GM19372 (cell line): Measurements from ENCODE around the gene ABHD17A.
A peak's percentile ranks its signal among the peaks of the same experiment; 100 is the strongest.

ENCODE experiments used
- ATAC-seq: cut with Tn5 transposase; IDR thresholded peaks from one replicate; pipeline ENCODE4 v1.9.1; 2021; ENCODE audit warnings: mild to moderate bottlenecking, low read depth, moderate library complexity; ENCODE audit not compliant: unreplicated experiment

ABHD17A gene

DNA sequence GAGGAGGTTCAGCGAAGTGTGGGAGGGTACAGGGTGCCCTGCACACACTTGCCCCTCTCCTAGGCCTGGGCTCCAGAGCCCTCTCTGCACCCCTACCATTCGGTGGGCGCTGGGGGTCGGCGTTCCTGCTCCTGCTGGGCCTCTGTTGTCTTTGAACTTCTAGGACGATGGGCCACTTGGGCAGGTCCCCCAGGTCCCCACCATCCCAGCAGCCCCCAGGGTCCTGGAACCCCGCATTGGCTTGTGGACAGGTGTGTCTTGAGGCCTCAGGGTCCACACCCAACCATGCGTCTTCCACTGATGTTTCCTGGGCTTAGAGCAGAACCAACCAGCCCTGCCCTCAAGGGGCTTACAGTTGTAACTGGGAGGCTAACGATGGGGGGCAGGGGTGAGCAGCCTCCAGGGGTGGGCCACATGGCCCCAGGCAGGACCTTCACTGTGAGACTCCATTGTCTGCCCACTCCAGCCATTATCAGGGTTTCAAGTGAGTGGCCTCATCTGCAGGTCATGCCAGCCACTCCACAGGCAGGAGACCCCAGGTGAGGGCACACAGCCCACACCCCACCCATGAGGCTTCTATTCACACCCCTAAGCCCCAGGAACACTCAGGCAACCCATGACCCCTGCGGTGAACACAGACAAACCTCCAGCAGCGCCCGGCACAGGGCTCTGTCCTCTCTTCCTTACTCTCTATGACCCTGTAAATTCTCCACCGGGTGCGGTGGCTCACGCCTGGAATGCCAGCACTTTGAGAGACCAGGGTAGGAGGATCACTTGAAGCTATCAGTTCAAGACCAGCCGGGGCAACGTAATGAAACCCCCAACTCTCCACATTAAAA, 19.9 kb downstream of the ABHD17A start:
- no peak for ATAC-seq

DNA sequence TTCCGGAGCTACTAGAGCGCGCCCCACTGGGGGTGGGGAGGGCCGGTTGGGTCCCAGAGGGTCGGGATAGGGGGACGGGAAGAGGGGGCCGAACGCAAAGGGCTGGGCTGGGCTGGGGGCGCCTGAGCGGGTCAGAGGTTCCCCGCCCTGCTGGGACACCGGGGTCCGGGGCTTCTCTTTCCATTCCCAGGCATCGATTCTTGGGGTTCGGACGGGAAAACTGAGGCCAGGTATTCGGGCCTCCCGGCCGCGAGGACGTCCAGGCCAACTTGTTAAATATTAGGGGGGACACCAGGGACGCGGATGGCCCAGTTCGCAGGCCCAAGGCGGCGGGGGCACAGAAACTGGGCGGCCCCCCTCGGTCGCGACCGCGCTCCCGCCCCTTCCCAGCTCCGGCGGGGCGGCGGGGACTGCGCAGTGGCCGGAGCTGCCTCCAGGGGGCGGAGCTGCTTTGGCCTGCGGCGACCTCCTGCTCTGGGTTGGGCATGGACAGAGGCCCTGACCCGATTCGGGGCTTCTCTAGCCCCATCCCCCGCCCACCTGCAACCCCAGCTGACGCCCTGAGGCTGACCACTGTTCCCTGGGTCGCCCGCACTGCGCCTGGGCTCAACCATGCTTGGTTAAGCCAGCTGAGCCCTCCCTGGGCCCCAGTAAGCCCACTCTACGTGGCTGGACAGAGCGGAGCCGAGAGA, 20.7 kb downstream of the ABHD17A start:
- no peak for ATAC-seq

DNA sequence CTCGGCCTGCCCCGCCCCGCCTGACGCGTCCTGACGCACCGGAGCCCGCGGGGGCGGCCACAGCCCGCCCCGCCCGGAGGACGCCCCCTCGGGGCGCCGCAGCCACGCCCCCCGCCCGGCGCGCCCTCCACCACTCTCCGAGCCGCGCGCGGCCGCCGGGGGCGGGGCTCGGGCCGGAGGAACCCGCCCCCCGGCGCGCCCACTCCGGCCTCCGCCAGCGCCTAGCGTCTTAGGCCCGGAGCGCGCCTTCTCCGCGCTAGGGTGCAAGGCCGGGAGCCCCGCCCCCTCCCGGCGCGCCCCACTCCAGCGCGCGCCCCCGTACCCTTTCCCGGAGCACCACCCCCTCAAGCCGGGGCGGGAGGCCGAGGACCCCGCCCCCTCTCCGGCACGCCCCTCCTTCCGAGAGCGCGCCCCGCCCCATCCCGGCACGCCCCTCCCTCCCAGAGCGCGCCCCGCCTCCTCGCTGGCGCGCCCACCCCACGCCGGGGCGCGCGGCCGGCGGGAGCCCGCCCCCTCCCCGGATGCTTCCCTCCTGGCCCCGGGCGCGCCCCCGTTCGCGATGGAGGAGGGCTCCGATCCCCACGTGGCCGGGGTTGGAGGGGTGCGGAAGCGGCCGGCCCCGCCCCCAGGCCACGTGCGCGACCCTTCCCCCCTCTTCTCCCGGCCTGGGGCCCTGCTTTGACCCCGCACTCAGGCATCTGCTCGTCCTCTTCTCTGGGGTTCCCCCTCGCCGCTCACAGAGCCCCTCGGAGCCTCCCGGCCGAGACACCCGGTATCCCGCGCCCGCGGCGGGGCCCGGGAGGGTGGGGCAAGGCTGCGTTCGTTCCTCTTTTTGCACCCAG, 21.4 kb downstream of the ABHD17A start:
- ATAC-seq: peak; percentile 54

DNA sequence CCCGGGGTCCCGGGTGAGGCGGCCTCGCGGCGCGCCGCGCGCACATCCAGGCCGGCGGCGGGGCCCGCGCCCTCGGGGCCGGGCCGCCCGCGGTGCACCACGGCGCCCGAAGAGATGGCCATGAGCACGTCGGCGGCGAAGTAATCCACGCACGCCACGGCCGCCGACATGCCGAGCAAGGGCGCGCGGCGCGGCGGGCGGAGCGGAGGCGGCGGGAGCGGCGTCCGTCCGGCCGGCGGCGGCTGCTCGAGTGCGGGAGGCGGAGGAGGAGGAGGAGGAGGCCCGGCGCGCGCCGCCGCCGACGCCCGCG, 22.0 kb downstream of the ABHD17A start, which contains the start of gene KLF16:
KLF16 (minus strand) TSS at position 252 of the 310 bp plus-strand sequence; CDS start at position 170, 82 bp downstream.
- peak; percentile 2 for ATAC-seq

DNA sequence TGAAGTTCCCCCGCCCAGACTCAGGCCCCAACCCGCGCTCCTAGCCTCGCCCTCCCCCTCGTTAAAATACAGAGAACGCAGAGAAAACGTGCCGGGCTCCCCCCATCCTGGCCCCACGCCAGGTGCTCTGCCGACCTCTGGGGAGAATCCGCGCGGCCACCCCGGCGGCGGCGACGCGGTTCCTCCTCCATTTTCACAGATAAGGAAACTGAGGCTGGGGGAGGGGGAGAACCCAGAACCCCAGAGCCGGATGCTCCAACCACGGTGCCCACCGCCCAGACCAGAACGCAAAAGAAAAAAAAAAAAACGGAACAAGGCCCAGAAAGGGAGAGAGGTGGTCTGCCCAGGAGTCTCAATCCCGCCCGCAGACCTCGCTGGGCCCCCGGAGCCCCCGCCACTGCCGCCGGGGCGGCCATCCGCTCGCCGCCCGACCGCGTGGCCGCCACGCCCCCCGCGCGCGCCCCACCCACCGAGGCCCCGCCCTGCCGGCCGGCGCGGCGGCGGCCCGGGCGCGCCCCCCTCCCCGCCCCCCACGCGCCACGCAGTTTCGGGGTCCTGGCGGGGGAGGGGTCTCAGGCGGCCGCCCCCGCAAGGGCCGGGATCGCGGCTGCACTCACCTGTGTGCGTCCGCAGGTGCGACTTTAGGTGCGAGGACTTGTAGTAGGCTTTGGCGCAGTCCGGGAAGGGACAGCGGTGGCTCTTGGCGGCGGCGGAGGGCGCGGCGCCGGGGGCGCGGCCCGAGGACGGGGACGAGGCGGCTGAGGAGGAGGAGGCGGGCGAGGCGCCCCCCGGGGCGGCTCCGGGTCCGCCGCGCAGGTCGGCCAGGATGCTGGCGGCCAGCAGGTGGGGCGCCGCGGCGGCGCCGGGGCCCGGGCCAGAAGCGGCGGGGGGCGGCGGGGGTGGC, 22.6 kb downstream of the ABHD17A start:
- ATAC-seq: no peak

DNA sequence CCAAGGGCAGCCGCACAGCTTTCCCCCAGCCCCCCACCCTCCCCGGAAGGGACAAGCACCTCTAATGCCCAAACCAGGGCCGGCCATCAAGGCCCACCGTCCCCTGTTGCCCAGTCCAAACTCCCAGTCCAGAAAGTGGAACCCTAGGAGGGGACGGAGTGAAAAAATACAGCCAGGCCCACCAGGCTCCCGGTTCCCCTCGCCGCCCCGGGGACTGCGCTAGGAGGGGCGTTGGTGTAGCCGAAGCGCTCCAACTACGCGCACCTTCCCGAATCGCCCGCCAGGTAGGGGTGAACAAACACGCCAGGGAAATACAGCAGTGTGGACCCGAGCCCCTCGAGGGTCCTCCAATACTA, 23.2 kb downstream of the ABHD17A start:
- ATAC-seq: no peak

DNA sequence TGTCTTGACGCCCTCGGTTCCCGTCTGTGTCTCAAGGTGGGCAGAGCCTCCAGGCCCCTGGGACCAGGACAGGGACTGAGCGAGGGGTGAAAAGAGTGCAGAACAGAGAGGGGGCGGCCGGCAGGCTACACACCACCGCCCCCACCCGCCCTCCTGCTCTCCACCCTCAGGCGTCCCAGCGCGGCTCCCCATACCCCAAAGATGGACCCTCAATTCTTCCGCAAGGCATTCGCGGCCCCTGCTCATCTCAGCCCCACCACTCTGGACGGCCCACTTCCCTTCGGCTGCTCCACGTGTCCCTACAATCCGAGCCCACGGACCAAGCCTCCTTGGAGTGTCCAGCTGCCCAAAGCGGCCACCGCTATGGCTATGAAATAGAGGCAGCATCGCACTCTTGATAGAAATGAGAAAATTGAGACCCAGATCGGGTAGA, 23.7 kb downstream of the ABHD17A start:
- ATAC-seq: no peak

DNA sequence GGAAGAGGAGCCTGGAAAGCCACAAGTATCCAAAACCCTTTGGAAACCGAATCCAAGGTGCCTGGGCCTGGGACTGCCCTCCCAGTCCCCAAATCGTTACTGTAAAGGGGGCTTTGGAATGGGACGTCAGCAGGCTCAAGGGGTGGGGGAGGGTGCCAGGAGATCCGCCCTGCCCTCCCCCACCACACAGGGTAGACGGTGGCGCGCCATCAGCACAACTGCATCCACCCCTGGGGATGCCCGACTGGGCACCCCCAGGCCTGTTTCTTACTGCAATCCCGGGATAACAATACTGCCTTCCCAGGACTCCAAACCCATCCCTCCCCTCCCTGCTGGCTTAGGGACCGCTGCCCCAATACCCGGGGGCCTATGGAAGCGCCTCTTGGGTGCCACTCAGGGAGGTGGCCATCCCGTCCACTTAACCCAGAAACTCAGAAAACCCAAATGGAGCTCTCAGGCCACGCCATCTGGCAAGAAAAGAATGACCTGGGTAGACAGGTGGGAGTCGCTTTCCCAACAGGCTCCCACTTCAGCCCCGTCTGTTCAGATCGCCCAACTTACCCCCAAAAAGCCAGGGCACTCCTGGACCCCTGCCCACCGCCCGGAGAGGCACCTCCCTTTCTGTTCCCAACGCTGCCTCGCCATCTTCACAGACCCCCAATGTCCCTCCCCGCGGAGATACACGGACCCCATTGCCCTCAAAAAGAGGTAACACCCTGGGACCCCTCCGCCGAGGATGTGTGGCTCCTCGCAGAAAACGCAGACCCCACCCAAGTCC, 24.3 kb downstream of the ABHD17A start:
- ATAC-seq: no peak

DNA sequence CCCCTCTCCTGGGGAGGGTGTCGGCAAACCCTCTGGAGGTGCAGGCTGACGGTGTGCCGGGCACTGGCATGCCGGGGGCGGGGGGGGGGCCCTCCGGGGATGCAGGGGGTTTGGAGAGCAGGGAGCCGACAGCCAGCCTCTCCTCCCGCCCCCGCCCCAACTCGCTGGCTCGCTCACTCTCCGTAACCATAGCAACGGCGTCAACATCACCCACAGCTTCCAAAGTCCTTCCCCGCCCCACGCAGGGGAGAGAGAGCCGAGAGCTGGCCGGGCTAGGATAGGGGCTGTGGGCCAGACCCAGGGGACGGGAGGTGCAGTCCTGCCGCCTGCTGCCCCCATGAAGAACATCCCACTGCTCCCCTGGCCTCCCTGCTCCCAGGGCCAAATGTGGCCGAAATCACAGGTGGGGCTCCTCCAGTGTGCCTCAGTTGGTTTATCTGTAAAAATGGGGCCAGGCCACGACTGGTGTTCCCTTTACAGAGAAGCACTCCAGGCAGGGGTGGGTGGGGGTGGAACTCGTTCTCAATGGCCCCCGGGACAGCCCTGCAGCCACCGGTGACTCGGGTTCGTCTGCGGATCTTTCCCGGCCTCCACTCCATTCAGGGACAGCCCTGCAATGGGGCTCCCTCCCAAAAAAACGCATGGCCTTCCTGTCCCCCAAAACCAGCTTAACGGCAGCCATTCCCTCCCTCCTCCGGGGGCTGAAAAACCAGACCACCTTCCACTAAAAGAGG, 25.1 kb downstream of the ABHD17A start:
- no peak for ATAC-seq

DNA sequence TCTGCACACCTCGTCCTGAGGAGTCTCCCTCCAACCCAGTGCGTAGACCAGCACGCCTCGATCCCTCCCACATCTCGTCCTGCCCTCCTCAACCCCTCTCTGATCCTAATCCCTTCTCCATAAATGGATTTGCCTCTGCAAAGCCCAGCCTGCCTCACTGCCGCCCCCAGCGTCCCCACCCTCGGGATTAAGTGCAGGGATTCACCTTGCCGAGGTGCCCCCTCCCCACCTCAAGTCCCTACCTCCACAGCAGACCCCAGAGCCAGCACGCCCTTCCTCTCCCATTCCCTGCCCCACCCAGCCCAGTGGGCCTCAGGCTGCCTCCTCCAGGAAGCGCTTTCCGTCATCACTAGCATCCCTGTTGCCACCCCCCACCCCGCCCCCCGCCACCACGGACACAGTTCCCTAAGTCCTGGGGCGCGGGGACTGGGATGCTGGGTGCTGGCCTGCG, 25.9 kb downstream of the ABHD17A start:
- no peak for ATAC-seq

DNA sequence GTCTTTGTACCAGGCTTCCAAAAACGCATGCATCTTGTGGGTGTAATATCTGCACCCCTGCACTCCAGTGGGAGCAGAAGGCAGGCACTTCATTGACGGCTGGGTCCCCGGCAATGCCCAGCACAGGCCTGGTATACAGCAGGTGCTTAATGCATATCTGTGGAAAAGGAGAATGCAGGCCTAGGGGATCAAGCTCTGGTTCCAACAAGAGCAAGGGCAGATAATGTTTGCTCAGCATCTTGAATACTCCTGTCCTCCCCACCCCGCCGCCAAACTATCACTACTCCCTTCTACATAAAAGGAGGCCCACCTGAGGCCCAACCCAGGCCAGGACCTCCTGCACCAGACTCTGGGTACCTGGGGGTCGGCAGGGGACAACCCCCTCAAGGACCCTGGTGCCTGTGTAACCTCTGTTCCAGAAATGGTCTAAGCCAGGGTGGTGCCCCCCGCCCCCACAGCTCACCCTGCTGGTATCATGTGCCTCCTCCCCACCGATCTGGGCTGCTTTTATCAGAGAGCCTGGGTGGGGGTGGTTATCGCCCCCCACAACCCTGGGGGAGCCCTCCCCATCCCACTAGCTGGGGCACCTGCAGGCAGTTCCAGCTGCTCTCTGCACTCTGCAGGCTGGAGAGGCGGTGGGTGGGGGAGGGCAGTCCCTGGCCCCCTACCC, 26.7 kb downstream of the ABHD17A start:
- ATAC-seq: no peak

DNA sequence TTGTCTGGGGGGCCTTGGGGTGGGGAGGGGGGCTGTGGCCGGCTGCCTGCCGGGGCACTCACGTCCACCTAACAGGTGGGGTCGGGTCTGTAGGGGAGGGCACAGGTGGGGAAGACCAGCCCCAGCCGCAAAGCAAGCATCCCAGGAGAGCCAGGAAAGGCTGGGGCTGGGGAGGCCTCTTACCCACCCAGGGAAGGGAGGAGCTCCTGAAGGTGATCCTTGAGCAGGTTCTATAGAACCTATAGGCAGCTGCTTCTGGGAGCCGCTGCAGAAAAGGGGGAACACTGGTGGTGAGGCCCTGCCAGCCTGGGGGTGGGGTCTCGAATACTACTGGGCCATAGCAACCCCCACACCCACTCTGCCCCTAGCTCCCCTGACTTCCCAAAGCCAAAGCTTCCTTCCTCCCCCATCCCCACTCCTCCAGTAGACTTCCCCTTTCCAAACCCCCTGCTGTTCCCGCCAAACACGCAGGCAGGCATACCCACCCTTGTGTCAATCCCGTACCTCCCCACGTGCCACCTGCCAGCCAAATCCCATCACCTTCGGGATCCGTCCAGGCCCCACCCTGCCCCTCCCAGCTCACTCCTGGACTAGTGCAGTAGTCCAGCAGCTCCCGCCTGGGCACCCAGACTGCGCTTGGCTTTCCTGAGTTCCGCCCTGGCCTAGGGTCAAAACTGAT, 27.5 kb downstream of the ABHD17A start:
- ATAC-seq: no peak

DNA sequence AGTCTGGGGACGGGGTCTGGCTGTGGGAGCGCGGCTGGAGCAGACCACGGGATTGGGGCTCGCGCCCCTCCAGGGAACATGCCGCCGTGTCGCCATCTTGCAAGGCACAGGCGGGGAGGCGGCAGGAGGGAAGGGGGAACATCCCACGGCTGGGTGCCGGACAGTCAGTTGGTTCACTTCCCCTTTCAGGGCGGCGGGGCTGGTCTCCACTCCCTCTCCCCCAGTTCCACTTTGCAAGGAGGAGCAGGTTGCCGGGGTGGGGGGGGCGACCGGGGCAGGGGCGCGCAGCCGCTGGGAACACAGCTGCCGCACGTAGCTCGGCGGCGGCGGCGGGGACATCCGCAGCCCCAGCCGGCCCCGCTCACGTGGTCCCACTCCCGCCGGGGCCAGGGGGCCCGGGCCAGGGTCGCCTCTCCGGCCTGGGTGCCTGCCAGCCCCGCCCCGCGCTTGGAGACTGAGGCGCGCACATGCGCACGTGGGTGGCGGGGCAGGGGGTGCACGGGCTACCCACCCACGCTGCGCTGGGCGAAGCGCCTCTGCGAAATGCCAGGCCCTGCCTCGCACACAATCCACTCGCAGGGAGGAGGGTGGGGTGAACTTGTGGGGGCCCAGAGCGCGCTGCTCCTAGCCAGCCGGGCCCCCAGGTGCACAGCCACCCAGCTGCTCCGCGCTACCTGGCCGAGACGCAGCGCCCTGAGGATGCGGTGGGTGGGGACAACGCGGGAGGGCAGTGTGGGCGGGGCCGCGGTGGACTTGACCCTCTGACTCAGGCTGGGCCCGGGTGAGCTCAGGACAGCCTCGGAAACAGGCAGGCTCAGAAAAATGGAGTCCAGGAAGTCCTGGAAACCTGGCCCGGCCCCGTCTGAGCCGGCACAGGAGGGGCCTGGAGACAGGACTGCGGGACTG, 28.3 kb downstream of the ABHD17A start:
- no peak for ATAC-seq

DNA sequence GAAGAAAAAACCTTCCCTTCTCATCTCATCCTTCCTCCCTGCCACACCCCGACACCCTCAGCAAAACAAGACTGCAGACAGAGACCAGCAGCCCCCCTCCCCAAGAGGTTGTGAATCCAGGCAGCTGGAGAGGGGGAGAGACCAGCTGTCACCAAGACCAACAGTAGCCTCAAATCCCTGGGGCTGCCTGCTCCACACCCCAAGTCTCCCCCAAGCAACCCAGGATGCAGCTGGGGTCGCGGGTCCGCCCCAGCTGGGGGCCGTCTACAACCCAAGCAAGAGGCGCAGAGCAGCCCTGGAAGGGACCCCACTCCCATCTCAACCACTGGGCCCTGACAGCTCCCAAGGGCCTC, 29.0 kb downstream of the ABHD17A start:
- no peak for ATAC-seq

DNA sequence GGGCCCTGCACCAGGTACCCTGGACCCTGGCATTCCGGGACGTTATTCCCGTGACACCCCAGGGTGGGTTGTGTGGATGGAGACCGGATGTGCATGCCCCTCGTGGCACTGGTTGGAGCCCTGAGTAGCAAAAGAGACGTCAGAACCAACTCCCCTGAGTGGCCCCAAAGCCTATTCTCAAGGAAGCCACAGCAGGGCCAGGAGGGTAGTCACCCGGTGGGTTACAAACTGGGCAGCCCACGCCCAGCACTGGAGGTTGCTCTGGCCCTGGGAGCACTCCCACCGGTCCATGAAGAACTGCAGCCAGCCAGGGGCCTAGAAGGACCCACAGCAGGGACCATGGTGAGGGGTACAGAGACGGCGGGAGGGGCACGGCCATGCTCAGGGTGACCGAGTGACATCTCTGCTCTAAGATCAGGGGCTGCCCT, 29.5 kb downstream of the ABHD17A start:
- ATAC-seq: peak; percentile 3

DNA sequence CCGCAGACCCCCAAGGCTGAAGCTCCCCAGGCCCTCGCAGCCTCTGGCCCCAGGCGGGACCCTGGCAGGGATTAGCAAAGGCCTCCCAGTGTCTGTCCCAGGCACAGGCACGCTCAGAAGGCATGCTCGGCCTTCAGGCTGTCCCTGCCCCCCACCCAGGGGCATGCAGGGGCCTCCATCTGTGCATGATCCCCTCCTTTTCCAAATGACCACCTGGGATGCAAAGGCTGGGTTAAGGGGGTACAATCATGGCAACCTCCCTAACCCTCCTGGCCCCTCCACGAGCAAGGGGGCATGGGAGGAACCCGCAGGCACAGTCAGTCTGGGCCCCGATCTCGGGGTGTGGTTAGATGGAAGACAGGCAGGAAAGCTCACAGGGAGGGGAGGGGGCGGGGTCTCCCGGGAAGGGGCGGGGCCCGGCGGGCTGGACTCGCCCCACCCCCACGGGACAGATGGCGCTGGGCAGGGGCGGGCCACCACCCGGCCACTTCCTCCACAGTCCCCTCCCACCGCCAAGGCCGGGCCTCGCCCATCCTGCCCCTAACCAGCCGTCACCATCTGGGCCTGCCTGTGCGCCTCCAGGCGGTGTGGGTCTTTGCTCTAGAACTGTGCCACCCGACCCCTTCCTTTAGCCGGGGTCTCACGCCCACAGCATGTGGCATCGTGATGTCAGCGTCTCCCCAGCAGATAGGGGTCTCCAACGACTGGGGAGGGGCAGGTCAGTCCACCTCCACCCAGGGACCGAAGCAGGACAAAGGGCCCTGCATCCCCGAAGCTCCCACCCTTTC, 30.1 kb downstream of the ABHD17A start:
- peak; percentile 57 for ATAC-seq
